T1000 (cell line): ENCODE measurements around the gene IL1RAP.

Experiments
- DNase-seq: peaks from one replicate; lab custom pipeline; 2025; ENCODE audit warnings: mixed read lengths; lab: John Stamatoyannopoulos, UW

The IL1RAP gene

DNA sequence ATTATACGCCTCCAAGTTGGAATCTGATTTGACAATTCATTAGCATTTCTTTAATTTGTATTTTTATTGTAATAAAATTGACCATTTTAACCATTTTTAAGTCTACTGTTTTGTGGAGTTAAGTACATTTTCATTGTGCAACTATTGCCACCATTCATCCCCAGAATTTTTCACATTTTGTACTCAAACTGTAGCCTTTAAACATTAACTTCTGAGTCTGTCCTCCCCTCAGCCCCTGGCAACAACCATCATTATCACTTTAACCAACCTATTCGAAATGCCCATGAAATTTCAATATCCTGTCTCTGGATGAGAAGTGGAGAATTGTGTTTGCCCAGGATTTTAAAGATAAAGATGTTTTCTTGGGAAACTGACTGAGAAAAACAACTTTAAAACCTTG, 27.7 kb downstream of the IL1RAP start:
- DNase-seq: no peak

- no peak for DNase-seq
Observed at GRCh38 chr3:190542846-190543245, 29.0 kb downstream of the IL1RAP start.

GRCh38 chr3:190543671-190544070, 29.8 kb downstream of the IL1RAP start:
- no peak for DNase-seq

- DNase-seq: no peak
Observed at GRCh38 chr3:190545191-190545590, 31.3 kb downstream of the IL1RAP start.

DNA sequence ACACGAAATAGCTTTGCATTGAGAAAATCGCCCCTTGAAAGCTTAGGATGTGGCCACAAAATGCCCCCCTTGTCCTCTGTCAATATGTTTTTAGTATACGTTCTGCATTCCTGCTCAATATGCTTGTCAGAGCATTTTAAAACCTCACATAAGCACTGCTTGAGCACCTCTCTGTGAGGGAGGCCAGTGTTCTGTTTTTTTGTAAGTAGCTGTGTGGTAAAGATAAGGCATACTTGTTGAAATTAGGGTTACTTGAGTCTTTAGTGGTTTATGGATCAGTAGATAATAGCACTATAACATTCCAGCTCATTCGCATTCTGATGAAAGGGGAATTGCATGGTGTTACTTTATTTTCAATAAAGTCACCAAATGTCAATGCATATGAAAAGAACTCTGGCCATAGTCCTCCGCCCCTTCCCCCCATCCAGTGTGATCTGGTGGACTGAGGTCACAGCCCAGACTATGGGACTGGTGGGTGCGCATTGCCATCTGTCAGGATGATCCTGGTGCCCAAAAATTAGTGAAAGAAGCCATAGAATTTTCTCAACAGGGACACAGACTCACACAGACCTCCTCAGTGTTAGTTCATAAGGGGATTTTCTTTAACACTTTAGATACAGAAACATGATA, 33.1 kb downstream of the IL1RAP start:
- no peak for DNase-seq

DNA sequence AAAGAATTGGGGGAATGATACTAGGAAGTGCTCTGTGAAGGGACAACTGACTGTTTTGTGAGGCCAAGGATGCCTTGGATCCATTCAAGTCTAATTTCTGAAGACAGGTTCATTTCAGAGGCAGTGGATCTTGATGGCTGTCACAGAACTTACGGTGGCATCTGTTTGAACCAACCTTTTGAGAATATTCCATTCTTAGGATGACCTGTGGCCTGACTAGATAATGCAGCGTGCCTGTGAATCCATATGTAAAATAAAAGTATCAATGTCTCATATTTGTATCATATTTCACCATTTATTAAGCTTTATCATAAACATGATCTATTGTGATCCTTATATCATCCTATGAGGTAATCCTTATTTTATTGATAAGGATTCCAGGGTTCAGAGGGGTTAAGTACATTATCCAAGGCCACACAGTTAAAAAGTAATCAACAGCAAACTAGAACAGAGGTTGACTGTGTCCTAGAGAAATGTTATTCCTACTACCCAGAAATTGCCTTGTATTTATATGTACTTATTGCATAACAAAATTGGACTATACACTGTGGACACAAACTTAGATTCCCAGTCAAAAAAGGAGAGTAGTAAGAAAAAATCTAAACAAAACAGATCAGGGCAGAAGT, 34.3 kb downstream of the IL1RAP start:
- no peak for DNase-seq

DNA sequence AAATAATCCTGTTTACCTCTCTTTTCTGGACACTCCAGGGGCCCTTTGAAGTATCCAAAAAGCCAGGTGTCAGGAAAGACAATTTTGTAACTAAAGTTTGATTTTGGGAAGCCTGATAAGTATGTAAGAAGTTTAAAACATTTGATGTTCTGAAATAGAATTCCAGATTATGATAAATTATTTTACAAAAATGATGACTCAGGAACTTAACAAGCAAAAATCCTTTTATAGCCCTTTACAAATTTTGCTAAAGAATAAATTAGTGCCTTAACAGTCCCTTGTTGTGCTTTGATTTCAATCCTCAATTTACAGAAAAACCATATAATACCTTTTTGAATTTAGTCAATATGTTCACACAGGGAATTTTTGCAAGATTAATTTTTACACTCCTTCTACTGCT, 38.1 kb downstream of the IL1RAP start:
- no peak for DNase-seq

- no peak for DNase-seq
Observed at GRCh38 chr3:190552969-190553759, 39.3 kb downstream of the IL1RAP start.

- no peak for DNase-seq
Observed at GRCh38 chr3:190554197-190554596, 40.3 kb downstream of the IL1RAP start.

DNA sequence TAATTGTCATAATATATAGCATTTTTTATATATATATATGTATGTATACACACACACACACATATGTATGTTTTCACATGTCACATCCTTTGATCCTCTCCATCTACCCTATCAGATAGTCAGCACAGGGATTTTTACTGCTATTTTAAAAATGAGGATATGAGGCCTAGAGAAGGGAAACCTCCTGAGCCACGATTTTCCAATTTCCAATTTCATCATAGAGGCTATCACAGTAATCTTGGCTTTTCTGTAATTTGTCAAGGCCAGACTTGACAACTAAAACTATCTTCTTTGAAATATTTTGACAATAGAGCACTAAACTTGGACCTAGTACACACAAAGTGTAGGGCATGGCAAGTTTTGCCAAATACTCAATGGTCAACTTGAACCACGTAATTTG, 42.5 kb downstream of the IL1RAP start:
- no peak for DNase-seq

DNA sequence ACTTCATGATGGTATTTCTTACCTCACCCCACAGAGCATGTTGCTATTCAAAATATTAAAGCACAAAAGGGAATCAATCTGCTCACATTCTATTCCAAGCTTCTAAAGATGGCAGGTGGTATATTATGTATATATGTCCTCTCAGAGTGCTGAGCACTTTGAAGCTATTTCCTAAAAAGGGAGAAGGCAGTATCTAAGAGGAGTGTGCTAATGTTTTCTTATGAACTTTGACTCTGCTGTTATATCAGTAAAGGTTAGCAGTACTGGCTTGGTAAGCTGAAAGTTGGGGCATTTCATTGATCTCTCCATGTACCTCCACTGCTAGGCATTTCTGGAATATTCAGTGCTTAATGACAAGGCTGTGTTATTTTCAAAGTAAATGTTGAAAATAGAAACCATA, 43.4 kb downstream of the IL1RAP start:
- no peak for DNase-seq

DNA sequence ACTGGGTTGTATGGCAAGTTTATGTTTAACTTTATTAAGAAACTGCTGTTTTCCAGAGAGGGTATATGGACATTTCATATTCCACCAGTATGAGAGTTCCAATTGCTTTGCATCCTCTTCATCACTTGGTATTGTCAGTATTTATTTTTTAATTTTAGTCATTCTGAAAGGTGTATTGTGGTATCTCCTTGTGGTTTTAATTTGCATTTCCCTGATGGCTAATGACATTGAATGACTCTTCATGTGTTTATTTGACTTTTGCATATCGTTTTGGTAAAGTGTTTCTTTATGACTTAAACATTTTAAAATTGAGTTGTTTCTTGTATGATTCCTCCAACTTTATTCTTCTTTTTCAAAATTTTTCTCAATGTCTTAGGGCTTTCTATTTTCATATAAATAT, 44.4 kb downstream of the IL1RAP start:
- no peak for DNase-seq

DNA sequence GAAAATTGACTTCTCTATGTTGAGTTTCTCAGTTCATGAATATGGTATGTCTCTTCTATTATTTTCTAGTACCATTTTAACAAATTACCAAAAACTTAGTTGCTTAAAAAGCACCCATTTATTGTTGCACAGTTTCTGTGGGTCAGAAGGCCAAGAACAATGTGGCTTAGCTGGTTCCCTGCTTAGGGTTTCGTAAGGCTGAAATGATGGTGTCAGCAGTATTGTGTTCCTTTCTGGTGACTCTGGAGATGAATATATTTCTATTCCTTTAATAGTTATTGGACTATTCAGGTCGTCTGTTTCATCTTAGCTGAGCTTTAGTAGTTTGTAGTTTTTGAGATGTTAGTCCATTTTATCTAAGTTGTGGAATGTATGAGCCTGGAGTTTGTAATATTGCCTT, 44.9 kb downstream of the IL1RAP start:
- DNase-seq: no peak

DNA sequence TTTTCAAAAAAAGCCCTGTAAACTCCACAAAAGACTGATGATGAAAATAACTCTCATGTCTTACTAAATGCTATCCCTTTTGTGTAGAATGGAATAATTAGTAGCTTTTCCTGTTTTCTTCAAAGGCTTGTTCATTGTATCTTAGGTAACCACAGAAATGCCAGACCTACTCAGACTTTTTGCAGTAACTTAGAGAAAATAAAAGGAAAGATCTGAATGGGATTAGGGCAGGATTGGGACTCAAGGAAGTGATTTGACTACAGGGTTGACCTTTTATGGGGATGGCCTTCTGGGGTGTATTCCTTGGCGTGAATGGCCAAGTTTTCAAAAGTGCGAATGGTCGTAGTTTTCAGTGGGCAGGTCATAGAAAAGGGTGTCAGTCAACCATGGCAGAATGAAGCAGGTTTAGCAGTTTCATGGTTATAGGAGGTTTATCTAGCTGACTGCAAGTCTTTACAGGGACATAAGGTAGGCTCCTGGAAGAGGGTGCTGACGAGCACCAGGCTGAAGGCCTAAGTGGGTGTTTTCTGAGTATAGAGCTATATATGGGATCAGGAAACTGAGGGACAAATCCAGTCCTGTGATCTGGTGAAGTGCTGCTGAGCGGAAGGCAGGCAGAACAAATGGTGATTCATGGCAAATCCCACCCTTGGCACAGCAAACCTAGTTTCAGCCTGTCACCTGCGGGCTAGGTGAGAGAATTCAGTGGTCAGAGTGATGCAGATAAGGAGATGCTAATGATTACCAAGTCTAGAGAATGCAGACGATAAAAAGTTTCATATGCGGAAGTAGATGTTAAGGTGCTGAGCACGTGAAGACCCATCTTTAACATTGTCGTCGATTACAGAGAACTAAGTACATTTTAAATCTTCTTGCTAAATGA, 46.4 kb downstream of the IL1RAP start:
- no peak for DNase-seq

GRCh38 chr3:190562866-190563510, 49.1 kb downstream of the IL1RAP start:
- DNase-seq: no peak

GRCh38 chr3:190564175-190564574, 50.3 kb downstream of the IL1RAP start:
- no peak for DNase-seq

- DNase-seq: peak; percentile 90
Observed at GRCh38 chr3:190566043-190566933, 52.4 kb downstream of the IL1RAP start.

- DNase-seq: no peak
Observed at GRCh38 chr3:190568036-190568435, 54.2 kb downstream of the IL1RAP start.

DNA sequence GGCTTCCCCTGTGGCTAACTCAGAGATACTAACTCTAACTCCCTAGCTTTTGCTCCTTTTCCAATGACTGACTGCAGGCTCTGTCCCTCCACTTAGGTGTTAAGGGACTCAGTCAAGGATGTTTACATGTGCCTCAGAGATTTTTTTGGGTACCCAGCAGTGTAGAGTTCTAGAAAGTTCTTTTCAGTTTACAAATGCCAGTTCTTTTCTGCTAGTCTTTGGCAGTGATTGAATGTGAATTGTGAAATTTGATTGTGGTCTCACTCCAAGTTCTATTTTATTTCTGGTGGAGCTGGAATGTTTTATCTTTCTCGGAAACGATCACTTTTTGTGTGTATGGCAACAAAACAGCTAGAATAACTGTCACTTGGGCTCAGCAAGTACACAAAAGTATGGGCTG, 60.6 kb downstream of the IL1RAP start:
- no peak for DNase-seq

DNA sequence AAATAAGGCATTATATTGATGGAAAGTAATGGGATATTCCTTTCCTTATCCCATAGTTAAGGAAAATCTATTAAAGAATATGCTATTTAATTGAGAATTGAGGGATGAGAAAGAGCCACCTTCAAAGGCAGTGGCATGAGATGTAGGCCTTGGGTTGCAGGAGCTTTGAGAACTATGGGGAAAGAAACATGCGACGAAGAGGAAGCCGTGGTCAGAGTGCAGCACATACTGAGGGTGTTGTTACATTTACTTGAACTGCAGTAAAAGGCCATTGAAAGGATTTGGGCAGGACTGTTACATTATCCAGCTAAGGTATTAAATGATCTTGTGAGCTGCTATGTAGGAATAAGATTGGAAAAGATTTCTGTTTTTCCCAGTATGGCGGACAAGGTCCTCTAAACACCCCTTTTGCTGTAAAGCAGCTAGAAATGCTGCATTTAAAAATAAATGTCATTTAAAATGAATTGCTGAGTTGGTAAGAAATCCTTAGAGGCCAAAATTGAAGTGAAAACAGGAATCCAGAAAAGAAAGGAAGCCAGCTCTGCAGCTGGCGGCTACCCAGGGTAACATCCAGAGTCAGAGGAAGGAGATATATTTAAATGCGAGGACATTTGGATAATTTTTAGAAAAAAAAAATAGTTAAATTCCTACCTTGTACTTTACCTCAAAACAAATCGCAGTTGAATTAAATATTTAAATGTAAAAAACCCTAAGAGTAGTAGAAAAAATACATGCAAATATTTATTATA, 61.7 kb downstream of the IL1RAP start:
- DNase-seq: no peak
